Epithelial cell of umbilical artery (primary cell): ENCODE measurements around the gene CCDC92B. TPM values are rescaled to one million over a fixed set of nuclear protein-coding genes. Genes with fewer than 3 reads are reported as not detected.

Experiments
- total RNA-seq: library from RNA; depleted of rRNA; stranded (reverse); fragments of >200 nt; gene quantifications from 2 replicates; pipeline ENCODE4 v1.2.3, GENCODE V29; 2014

Gene CCDC92B
- not detected in 2 replicates for total RNA-seq

GRCh38 chr17:2749058-2749783 is at the start of gene CCDC92B:
CCDC92B (minus strand) TSS chr17:2749652; CDS start chr17:2735145, 14,507 bp downstream.

GRCh38 chr17:2796164-2797125 is 47.0 kb upstream of the CCDC92B start, which contains the start of gene RAP1GAP2:
RAP1GAP2 (plus strand) TSS chr17:2796438; CDS start chr17:2796528, 90 bp downstream.

GRCh38 chr17:2711608-2712299 is 37.7 kb downstream of the CCDC92B start, which contains the start of gene CLUH:
CLUH (minus strand) TSS chr17:2711764; CDS start chr17:2711661, 103 bp downstream.

Other genes with a start within 250 kb of the CCDC92B start
- 16.9 and 17.2 TPM in 2 replicates for gene METTL16, start 237.8 kb downstream of the CCDC92B start, total RNA-seq
- gene PAFAH1B1, start 156.0 kb downstream of the CCDC92B start, total RNA-seq: 85.3 and 112 TPM in 2 replicates
- gene CLUH, start 37.9 kb downstream of the CCDC92B start, total RNA-seq: 38.0 and 44.7 TPM in 2 replicates
- 0.15 and 0.65 TPM in 2 replicates for gene RAP1GAP2, start 46.8 kb upstream of the CCDC92B start, total RNA-seq